ENCODE results near the gene ST8SIA4. TPM values are rescaled to one million over a fixed set of nuclear protein-coding genes. Genes with fewer than 3 reads are reported as not detected.

ST8SIA4 gene
- total RNA-seq, 2 donors from 2014 or later, result 127 to 148 TPM

GRCh38 chr5:100832252-100833230 lies 70.5 kb downstream of the ST8SIA4 start:
- Mint-ChIP-seq H3K36me3 (peaks cover 29% of the 10 kb centered on the region), H3K4me3 (peak overlapping the region; percentile 41), H3K27ac (peak overlapping the region; percentile 53 to 61), H3K27me3 (no peaks in the 10 kb centered on the region), H3K9me3 (peaks cover 4% of the 10 kb centered on the region), H3K4me1 (ENCODE audit: low read depth in 2 of 2) (peaks cover 37 to 56% of the 10 kb centered on the region in 2 donors)
- DNase-seq (ENCODE audit: low spot score) (no peak), ATAC-seq (no peak)

- Mint-ChIP-seq H3K27ac (peak overlapping the region; percentile 71 to 82), H3K4me3 (no peak overlapping the region)
These were observed 74.2 kb downstream of the ST8SIA4 start for GRCh38 chr5:100828898-100829356.

GRCh38 chr5:100828071-100828897 lies 74.8 kb downstream of the ST8SIA4 start:
- no peak overlapping the region for H3K4me3 Mint-ChIP-seq
- H3K9me3 Mint-ChIP-seq, result no peaks in the 10 kb centered on the region
- no peak for DNase-seq (ENCODE audit: low spot score)
- H3K27me3 Mint-ChIP-seq, result no peaks in the 10 kb centered on the region
- peaks cover 39 to 52% of the 10 kb centered on the region in 2 donors for H3K4me1 Mint-ChIP-seq (ENCODE audit: low read depth in 2 of 2)
- peak in 1 of 2 donors; percentile 38 for ATAC-seq
- peaks cover 13% of the 10 kb centered on the region for H3K36me3 Mint-ChIP-seq
- peak overlapping the region; percentile 71 to 78 for H3K27ac Mint-ChIP-seq

More at GRCh38 chr5:100828898-100829356, 74.2 kb downstream of the ST8SIA4 start:
- no peak for DNase-seq (ENCODE audit: low spot score)
- H3K36me3 Mint-ChIP-seq, result peaks cover 13% of the 10 kb centered on the region
- no peaks in the 10 kb centered on the region for H3K9me3 Mint-ChIP-seq
- no peak for ATAC-seq
- peaks cover 37 to 45% of the 10 kb centered on the region in 2 donors for H3K4me1 Mint-ChIP-seq (ENCODE audit: low read depth in 2 of 2)
- H3K27me3 Mint-ChIP-seq, result no peaks in the 10 kb centered on the region

- H3K4me1 Mint-ChIP-seq (ENCODE audit: low read depth in 2 of 2), result peaks cover 35 to 45% of the 10 kb centered on the region in 2 donors
- H3K4me3 Mint-ChIP-seq, result peak overlapping the region; percentile 8
- no peaks in the 10 kb centered on the region for H3K9me3 Mint-ChIP-seq
- DNase-seq (ENCODE audit: low spot score) (no peak), ATAC-seq (peak; percentile 31 to 56)
- peak overlapping the region; percentile 71 to 78 for H3K27ac Mint-ChIP-seq
- H3K36me3 Mint-ChIP-seq, result peaks cover 9% of the 10 kb centered on the region
- H3K27me3 Mint-ChIP-seq, result no peaks in the 10 kb centered on the region
These were observed 75.6 kb downstream of the ST8SIA4 start for GRCh38 chr5:100827481-100827889.

- peak overlapping the region; percentile 47 for H3K4me3 Mint-ChIP-seq
These were observed 76.9 kb downstream of the ST8SIA4 start for GRCh38 chr5:100826133-100826532.

GRCh38 chr5:100824635-100825034 lies 78.4 kb downstream of the ST8SIA4 start:
- ATAC-seq, result no peak

More at GRCh38 chr5:100826133-100826532, 76.9 kb downstream of the ST8SIA4 start:
- no peaks in the 10 kb centered on the region for H3K27me3 Mint-ChIP-seq
- DNase-seq (ENCODE audit: low spot score) (no peak), ATAC-seq (peak in 1 of 2 donors; percentile 46)
- peaks cover 9% of the 10 kb centered on the region for H3K36me3 Mint-ChIP-seq
- peak overlapping the region; percentile 69 to 74 for H3K27ac Mint-ChIP-seq
- H3K9me3 Mint-ChIP-seq, result no peaks in the 10 kb centered on the region
- H3K4me1 Mint-ChIP-seq (ENCODE audit: low read depth in 2 of 2), result peaks cover 34 to 45% of the 10 kb centered on the region in 2 donors

GRCh38 chr5:100823812-100824211 lies 79.3 kb downstream of the ST8SIA4 start:
- Mint-ChIP-seq H3K9me3 (no peaks in the 10 kb centered on the region), H3K36me3 (peaks cover 19% of the 10 kb centered on the region), H3K4me3 (no peak overlapping the region), H3K27me3 (no peaks in the 10 kb centered on the region), H3K27ac (peak overlapping the region in 1 of 2 donors; percentile 2), H3K4me1 (ENCODE audit: low read depth in 2 of 2) (peaks cover 40 to 54% of the 10 kb centered on the region in 2 donors)
- no peak for DNase-seq (ENCODE audit: low spot score)
- no peak for ATAC-seq

More at GRCh38 chr5:100824635-100825034, 78.4 kb downstream of the ST8SIA4 start:
- Mint-ChIP-seq H3K27me3 (no peaks in the 10 kb centered on the region), H3K27ac (peak overlapping the region in 1 of 2 donors; percentile 0), H3K4me1 (ENCODE audit: low read depth in 2 of 2) (peaks cover 46 to 59% of the 10 kb centered on the region in 2 donors), H3K9me3 (no peaks in the 10 kb centered on the region), H3K36me3 (peaks cover 19% of the 10 kb centered on the region), H3K4me3 (no peak overlapping the region)
- DNase-seq (ENCODE audit: low spot score), result no peak

- H3K27ac Mint-ChIP-seq, result peak overlapping the region in 1 of 2 donors; percentile 61
- H3K9me3 Mint-ChIP-seq, result no peaks in the 10 kb centered on the region
- DNase-seq (ENCODE audit: low spot score) (no peak), ATAC-seq (no peak)
- H3K36me3 Mint-ChIP-seq, result peaks cover 23% of the 10 kb centered on the region
- H3K4me3 Mint-ChIP-seq, result no peak overlapping the region
- H3K4me1 Mint-ChIP-seq (ENCODE audit: low read depth in 2 of 2), result peaks cover 41 to 53% of the 10 kb centered on the region in 2 donors
- no peaks in the 10 kb centered on the region for H3K27me3 Mint-ChIP-seq
These were observed 81.3 kb downstream of the ST8SIA4 start for GRCh38 chr5:100821751-100822150.

GRCh38 chr5:100818340-100818739 lies 84.7 kb downstream of the ST8SIA4 start:
- peaks cover 20% of the 10 kb centered on the region for H3K36me3 Mint-ChIP-seq
- no peak overlapping the region for H3K4me3 Mint-ChIP-seq
- no peak overlapping the region for H3K27ac Mint-ChIP-seq
- peaks cover 41 to 45% of the 10 kb centered on the region in 2 donors for H3K4me1 Mint-ChIP-seq (ENCODE audit: low read depth in 2 of 2)
- ATAC-seq, result no peak
- no peaks in the 10 kb centered on the region for H3K9me3 Mint-ChIP-seq
- H3K27me3 Mint-ChIP-seq, result no peaks in the 10 kb centered on the region
- DNase-seq (ENCODE audit: low spot score), result no peak

GRCh38 chr5:100803397-100803796 lies 99.7 kb downstream of the ST8SIA4 start:
- peak overlapping the region; percentile 25 to 52 for H3K27ac Mint-ChIP-seq
- H3K27me3 Mint-ChIP-seq, result no peaks in the 10 kb centered on the region
- H3K4me3 Mint-ChIP-seq, result no peak overlapping the region
- H3K4me1 Mint-ChIP-seq (ENCODE audit: low read depth in 2 of 2), result peaks cover 8 to 21% of the 10 kb centered on the region in 2 donors
- DNase-seq (ENCODE audit: low spot score) (no peak), ATAC-seq (no peak)
- H3K36me3 Mint-ChIP-seq, result peaks cover 9% of the 10 kb centered on the region
- peaks cover 8% of the 10 kb centered on the region for H3K9me3 Mint-ChIP-seq

GRCh38 chr5:100802208-100802607 lies 100.9 kb downstream of the ST8SIA4 start:
- Mint-ChIP-seq H3K4me1 (ENCODE audit: low read depth in 2 of 2) (peaks cover 8 to 18% of the 10 kb centered on the region in 2 donors), H3K27ac (peak overlapping the region; percentile 25 to 52), H3K27me3 (no peaks in the 10 kb centered on the region), H3K9me3 (peaks cover 8% of the 10 kb centered on the region), H3K36me3 (peaks cover 9% of the 10 kb centered on the region), H3K4me3 (no peak overlapping the region)
- DNase-seq (ENCODE audit: low spot score), result no peak
- ATAC-seq, result no peak

GRCh38 chr5:100800562-100800961 lies 102.5 kb downstream of the ST8SIA4 start:
- Mint-ChIP-seq H3K4me1 (ENCODE audit: low read depth in 2 of 2) (peaks cover 8 to 18% of the 10 kb centered on the region in 2 donors), H3K27me3 (no peaks in the 10 kb centered on the region), H3K27ac (peak overlapping the region in 1 of 2 donors; percentile 34), H3K36me3 (peaks cover 9% of the 10 kb centered on the region), H3K9me3 (peaks cover 8% of the 10 kb centered on the region), H3K4me3 (no peak overlapping the region)
- DNase-seq (ENCODE audit: low spot score) (no peak), ATAC-seq (no peak)

GRCh38 chr5:100799166-100799565 lies 103.9 kb downstream of the ST8SIA4 start:
- DNase-seq (ENCODE audit: low spot score), result no peak
- peaks cover 8% of the 10 kb centered on the region for H3K9me3 Mint-ChIP-seq
- H3K4me1 Mint-ChIP-seq (ENCODE audit: low read depth in 2 of 2), result peaks cover 8 to 18% of the 10 kb centered on the region in 2 donors
- no peak overlapping the region for H3K4me3 Mint-ChIP-seq
- no peak overlapping the region for H3K27ac Mint-ChIP-seq
- ATAC-seq, result no peak
- no peaks in the 10 kb centered on the region for H3K27me3 Mint-ChIP-seq
- H3K36me3 Mint-ChIP-seq, result peaks cover 9% of the 10 kb centered on the region

All from natural killer cell treated with Interleukin-12 subunit alpha and Interleukin-12 subunit beta and Interleukin-15 and Interleukin-18, amount 100 ng/mL, for 72 hours (primary cell).